GM06990 (cell line): ENCODE measurements around the gene TRAF5.

Source experiments
- DNase-seq: peaks from one replicate; pipeline ENCODE4 v3.0.0-alpha.2; 2011; ENCODE audit not compliant: insufficient read length; ENCODE audit errors: extremely low read depth
- H3K27me3 ChIP-seq: replicated peaks from 2 replicates; pipeline ENCODE4 v1.6.0; 2011; ENCODE audit warnings: low read length; ENCODE audit not compliant: control insufficient read depth, insufficient read depth
- H3K36me3 ChIP-seq: 2 replicates; pipeline ENCODE4 v1.5.1; 2011; ENCODE audit warnings: low read length; ENCODE audit not compliant: control insufficient read depth, insufficient read depth
- H3K4me3 ChIP-seq: replicated peaks from 2 replicates; pipeline ENCODE4 v1.5.1; 2011; ENCODE audit warnings: low read depth, mild to moderate bottlenecking, control low read depth, low read length
- CTCF ChIP-seq: IDR thresholded peaks from 2 replicates; pipeline ENCODE4 v1.5.1; 2011; ENCODE audit warnings: low read length, control low read depth, mild to moderate bottlenecking, inconsistent platforms; ENCODE audit not compliant: insufficient read depth, poor library complexity, severe bottlenecking

The TRAF5 gene

GRCh38 chr1:211326528-211327345 is at the start of gene TRAF5:
Gene TRAF5 (plus strand): TSS chr1:211326833. CDS start chr1:211353240, 26,407 bp downstream.
- no peak for TF ChIP-seq CTCF

GRCh38 chr1:211279340-211279739 is 47.3 kb upstream of the TRAF5 start:
- DNase-seq, result no peak
- Histone ChIP-seq H3K4me3 (no peak overlapping the region), H3K27me3 (no peaks in the 10 kb centered on the region), H3K36me3 (peaks cover 3% of the 10 kb centered on the region)
- TF ChIP-seq CTCF, result no peak

More at GRCh38 chr1:211326528-211327345, at the start of gene TRAF5:
- Histone ChIP-seq H3K4me3 (peak within 1 kb of the TSS; percentile 67), H3K27me3 (no peaks in the 10 kb centered on the region), H3K36me3 (no peaks in the 10 kb centered on the region)
- DNase-seq, result peak; percentile 74

GRCh38 chr1:211280910-211281309 is 45.7 kb upstream of the TRAF5 start:
- peaks cover 3% of the 10 kb centered on the region for H3K36me3 ChIP-seq
- DNase-seq, result no peak
- H3K27me3 ChIP-seq, result no peaks in the 10 kb centered on the region
- H3K4me3 ChIP-seq, result no peak overlapping the region
- TF ChIP-seq CTCF, result no peak

GRCh38 chr1:211281320-211282022 is 45.2 kb upstream of the TRAF5 start:
- TF ChIP-seq CTCF, result no peak
- Histone ChIP-seq H3K27me3 (no peaks in the 10 kb centered on the region), H3K4me3 (no peak overlapping the region), H3K36me3 (peaks cover 3% of the 10 kb centered on the region)
- no peak for DNase-seq

GRCh38 chr1:211282023-211282373 is 44.6 kb upstream of the TRAF5 start:
- no peak for TF ChIP-seq CTCF
- H3K27me3 ChIP-seq, result no peaks in the 10 kb centered on the region
- H3K36me3 ChIP-seq, result peaks cover 3% of the 10 kb centered on the region
- no peak for DNase-seq
- H3K4me3 ChIP-seq, result no peak overlapping the region
